HG03060 (cell line): ENCODE data around the gene RNF182.
"Not testable (repeated sequence)": the region's sequence is repeated elsewhere in the genome, so short reads cannot be mapped to it uniquely, and the experiment has no call there.

ENCODE experiments used
- ATAC-seq: cut with Tn5 transposase; IDR thresholded peaks from one replicate; pipeline ENCODE4 v1.9.1; 2021; ENCODE audit warnings: low read depth, moderate number of reproducible peaks; ENCODE audit not compliant: unreplicated experiment

RNF182 gene

DNA sequence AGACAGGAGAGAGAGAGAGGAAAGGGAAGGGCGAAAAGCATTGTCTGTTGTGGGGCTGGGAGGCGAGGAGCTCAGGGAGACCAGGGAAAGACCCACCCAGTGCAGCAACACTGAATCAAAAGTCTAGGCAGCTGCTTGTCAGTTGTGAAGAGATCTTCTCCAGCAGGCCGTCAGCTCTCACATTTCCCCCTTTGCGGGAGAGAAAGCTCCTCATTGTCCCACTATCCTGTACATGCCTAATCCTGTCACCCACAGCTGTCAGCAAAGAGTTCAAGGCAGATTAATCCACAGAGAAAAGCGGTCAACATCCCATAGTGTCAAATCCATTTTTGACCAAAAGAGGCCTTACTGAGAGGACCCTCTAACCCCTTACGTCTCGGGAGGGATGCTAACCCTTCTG is 27.3 kb downstream of the RNF182 start:
- no peak for ATAC-seq

DNA sequence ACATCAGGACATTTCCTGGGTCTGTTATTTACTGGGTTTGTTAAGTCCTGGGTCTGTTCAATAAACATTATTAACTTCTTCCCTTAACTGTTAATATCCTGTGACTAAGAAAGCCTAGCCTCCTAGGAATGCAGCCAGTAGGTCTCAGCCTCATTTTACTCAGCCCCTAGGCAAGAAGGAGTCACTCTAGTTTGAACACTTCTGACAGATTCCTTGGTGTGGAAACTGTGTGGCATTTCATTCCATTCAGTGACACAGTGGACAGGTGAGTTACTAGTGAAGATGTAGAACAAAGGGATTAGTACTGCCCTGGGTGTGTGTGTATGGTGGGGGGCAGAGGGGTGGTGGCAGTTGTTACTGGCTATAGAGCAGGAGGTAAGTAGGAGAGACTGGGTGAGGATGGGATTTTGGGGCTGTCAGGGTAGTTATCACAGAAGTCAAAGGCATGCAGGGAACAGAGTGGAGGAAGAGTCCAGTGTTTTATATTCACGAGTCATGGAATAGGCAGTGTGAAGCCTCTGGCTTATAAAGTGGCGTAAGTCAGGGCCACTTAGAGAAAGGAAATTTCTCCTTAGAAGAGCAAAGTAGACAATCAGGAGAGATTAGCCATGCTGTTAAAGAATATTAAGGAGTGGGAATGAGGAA is 28.4 kb downstream of the RNF182 start:
- no peak for ATAC-seq

DNA sequence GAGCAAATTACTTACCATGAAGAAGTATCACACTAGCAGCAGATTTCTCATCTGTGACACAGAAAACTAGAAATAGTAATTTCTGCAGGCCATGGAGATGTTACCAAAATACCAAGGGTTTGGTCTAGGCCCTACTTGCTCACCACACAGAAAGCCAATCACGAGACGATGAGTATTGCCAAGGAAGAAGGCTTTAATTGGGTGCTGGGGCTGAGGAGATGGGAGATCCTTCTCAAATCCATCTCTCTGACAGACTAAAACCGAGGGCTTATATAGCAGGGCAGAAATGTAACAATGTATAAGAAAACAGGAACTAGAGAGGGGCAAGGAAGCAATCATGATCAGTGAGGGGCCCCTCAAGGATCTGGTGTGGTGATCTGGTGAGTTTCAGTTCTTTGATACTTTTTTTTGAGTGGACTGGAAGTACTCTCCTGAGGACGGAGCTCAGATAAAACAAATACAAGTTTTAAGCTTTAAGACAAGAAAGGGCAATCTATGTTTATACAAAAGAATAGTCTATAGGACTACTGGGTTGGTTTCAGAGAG is 40.9 kb downstream of the RNF182 start:
- ATAC-seq: no peak

DNA sequence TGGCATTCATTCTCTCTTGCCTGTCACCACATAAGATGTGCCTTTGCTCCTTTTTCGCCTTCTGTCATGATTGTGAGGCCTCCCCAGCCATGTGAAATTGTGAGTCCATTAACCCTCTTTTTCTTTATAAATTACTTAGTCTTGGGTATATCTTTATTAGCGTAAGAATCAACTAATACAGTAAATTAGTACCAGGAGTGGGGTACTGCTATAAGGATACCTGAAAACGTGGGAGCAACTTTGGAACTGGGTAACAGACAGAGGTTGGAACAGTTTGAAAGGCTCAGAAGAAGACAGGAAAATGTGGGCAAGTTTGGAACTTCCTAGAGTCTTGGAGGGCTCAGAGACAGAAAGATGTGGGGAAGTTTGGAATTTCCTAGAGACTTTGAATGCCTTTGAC is 46.6 kb downstream of the RNF182 start:
- ATAC-seq: no peak

DNA sequence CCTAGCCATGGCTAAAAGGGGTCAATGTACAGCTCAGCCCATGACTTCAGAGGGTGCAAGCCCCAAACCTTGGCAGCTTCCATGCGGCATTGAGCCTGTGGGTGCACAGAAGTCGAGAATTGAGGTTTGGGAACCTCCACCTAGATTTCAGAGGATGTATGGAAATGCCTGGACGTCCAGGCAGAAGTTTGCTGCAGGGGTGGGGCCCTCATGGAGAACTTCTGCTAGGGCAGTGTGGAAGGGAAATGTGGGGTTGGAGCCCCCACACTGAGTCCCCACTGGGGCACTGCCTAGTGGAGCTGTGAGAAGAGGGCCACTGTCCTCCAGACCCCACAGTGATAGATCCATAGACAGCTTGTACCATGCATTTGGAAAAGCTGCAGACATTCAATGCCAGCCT is 47.9 kb downstream of the RNF182 start:
- ATAC-seq: not testable (repeated sequence)

DNA sequence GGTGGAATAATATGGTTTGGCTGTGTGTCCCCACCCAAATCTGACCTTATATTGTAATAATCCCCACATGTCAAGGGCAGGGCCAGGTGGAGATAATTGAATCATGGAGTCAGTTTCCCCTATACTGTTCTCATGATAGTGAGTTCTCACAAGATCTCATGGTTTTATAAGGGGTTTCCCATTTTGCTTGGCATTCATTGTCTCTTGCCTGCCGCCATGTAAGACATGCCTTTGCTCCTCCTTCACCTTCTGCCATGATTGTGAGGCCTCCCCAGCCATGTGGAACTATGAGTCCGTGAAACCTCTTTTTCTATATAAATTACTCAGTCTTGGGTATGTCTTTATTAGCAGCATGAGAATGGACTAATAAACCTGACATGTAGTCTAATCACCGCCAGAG is 48.7 kb downstream of the RNF182 start:
- ATAC-seq: not testable (repeated sequence)

DNA sequence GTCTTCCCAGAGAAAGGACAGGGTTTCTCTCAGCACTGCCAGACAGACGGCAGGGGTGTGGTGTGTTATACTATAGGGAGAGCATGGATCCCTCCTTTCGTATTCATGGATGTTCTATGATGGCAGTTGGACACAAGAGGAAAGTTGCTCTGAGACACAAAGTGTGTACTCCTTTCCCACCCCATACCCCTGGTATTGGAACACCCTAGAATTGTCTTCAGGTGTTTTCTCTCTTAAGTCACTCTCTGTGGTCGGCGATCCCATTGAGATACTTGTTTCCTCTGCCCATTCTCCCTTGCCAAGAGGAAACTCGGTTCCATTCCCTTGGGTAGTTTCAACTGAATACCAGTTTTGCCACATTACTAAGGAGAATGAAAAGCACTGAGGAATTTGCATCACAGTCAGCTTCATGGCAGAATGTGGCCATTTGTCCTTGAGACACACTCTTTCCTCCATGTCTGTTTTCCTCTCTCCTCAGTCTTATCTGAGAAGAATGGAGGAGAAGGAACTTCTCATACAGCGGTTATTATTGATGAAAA is 53.4 kb downstream of the RNF182 start:
- ATAC-seq: no peak

DNA sequence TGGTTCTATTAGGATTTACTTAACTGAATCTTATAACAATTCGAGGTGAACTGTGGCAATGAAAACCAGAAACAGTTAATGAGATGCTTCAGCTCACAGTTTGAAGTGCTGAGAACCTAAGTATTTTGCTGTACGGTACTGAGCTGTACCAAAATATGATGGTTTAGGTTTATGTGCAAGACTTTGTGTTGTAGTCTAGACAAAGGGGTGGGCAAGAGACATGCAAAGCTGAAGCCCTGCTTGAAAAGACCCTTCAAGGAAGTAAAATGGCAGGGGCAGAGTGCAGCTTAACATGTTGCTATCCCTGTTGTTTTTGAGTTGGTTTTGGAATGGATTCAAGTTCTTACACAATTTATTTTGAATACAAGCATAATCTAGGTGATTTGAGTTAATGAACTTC is 54.0 kb downstream of the RNF182 start:
- no peak for ATAC-seq

DNA sequence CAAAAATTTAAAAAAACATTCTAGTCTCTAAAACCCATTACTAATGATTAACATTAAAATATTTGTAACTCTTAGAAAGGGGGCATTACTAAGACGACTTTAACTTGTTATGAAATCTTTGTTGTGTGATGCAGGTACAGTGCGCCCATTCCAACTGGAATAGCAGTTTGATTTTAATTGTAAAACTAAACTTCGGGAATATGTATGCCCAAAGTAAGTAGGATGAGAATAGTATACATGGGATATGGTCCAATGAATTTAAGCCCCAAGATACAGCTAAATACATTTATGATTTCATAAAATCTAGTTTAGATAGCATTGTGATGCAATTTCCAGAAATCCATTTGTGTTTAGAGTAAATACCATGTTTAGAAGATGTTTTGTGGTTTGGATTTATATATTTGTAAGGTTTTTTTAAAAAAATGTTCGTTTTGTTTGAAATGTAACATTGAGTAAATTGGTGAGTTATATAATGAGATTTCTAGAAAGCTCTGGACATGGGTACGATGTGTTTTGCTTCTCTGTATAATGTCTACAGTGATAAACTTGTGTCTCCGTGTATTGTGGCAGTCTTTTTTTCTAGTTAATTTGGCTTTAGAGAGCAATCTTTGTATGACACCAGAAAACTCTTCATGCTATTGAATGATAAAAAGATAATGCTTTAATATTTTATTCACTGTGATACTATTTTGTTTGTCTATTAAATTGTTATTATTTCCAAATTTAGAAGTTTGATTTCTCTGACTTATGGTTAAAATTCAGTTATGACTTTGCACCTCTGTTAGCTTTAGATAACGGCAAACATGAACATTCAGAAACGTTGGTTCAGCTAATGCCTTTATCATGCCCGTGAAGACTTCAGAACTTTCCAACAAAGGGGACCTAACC is 54.8 kb downstream of the RNF182 start:
- ATAC-seq: no peak

DNA sequence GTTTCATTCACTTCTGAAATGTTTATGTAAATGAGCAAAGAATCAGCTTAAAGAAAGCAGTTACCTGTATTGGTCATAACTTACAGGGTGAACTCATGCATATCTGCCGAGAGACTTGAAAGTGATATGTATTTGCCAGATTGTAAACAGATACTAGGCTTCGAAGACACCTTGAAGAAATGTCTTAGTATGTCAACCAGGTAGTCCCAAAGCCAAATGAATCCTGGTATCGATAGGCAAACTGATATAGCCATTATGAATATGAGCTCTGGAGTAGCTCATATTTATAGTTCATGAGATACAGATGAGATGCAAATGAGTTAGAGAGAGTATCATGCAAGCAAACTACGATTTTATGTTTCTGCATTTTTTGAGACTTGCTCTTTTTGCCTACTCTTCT is 55.8 kb downstream of the RNF182 start:
- no peak for ATAC-seq

DNA sequence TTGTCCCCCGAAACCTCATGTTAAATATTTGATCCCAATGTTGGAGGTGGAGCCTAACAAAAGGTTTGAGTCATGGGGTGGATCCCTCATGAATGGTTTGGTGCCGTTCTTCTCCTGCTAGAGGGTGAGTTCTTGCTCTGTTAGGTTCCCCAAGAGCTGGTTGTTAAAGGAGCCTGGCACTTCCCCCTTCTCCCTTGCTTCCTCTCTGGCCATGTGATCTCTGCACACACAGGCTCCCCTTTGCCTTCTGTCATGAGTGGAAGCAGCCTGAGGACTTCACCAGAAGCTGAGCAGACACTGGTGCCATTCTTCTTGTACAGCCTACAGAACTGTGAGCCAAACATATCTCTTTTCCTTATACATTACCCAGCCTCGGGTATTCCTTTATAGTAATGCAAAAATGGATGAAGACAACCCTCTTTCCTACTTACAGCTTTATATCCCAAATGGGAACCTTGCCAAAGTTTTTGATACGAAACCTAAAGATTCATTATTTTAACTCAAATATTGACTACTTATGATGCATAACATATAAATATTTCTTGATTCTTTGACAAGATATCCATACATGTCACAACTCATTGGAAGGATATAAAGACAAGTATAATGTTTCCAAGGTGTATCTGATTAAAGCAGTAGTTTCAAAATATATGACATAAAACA is 61.0 kb downstream of the RNF182 start:
- no peak for ATAC-seq

DNA sequence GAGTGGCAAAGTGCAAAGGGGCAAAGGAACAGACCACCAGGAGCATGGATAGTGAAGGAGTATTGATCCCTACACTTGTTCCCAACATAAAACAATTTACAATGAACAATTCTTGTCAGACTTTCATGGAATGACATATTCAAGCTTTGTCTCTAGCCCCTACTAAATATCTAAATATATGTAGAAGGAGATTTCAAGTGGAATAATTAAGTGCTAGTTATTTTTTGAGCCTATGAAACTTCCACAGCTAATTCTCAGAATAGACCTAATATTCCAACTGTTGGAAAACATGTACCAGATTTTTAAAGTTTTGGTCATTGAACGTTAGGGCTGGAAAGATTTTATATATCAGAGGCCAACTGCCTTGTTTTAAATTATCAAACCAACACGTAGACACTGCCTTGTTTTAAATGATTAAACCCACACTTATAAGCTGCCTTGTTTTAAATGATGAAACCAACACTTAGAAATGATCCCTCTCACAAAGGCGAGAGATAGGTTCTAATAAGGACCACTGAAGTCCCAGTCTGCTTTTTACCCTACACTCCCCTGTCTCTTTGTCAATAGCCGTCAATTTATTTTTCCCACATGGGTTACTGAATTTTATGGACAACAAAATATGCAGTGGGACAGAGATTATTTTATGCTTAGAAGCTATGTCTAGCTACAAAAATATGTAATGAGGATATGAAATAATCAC is 62.1 kb downstream of the RNF182 start:
- no peak for ATAC-seq

DNA sequence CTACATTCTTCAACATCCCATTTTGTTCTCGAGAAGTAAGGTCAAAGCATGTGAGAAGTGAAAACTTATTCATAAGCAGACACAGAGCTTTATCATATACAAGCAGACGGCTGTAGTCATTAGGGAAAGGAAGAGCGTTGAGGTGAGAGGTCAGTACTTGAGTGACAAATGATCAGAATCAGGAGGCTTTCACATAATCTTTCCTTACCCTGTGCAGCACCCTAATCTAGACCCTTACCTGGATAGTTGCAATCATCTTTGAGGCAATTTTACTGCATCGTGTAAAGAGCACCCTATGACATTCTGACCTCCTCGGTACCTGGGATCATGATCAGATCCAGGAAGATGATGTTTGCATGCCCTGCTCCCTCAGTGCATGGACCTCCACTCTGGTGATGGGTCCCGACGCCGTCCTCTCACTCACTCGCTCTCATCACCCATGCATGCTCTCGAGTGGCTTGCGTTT is 62.7 kb downstream of the RNF182 start:
- no peak for ATAC-seq

DNA sequence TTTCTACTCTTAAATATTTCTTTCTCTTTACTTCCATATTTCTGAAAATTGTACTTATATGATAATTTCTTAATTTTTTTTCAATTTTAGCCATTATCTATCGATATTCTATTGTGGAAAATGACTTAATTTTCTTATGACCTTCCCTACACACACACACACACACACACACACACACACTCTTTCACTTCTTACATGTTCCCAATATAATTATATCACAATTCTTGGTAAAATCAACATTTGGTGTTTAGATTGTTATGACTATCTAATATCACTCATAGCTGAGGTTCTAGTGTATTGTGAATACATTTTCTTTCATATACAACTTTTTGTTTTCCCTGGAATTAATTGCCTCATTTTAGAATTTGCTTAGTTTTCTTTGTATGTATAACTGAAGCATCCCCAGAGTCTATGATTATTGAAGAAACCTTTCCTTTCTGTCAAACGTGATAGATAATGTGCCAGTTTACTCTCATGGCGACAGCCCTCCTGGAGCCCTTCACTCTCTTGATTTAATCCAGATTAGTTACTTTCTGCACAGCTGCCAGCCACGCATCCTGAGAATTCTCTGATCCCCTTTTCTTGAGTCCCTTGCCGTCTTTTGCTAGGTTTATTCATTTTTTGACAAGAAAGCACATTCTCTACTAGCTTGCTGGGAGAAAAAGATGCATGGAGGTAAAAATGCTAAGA is 63.4 kb downstream of the RNF182 start:
- ATAC-seq: no peak

DNA sequence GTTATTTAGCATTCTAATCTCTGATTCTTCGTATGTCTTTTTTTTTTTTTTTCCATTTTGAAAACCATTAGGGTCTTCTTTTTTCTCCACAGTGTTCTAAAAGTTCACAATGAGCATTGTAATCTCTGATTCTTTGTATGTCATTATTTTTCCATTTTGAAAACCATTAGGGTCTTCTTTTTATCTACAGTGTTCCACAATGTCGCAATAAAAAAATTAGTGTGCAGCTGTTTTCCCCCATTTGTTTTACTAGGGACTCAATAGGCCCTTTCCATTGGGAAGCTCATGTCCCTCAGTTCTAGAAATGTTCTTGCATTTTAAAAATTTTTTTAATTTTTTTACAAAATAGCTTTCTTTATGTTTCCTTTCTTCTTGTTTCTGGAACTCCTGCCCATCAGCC is 64.2 kb downstream of the RNF182 start:
- ATAC-seq: no peak

DNA sequence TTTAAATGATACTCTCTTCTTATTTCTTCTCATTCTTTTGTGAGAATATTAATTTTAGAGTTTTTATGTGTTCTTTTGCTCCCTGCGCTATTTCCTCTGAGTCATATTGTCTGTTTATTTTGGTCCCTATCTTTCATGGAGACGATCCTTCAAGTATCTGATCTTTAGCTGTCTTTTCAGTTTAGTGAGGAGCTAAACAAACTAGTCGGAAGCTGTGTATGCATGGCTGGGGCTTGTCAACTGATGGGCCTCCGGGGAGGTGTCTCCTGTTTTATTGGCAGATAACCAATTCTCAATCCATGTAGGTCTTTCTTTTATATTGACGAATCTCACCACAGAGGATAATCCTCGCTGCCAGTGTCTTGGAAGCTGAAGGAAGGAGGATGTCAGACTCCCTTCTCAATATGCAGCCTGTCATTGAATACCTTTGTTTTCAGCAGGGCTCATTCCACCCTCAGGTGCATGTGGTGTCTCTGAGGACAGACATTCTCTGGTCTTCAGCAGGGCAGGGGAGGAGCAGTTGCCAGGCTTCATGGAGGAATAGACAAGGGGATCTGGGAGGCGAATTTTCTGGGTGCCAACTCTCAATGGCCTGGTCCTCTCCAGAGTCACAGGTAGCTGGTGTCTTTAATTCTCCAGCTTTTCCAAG is 64.9 kb downstream of the RNF182 start:
- ATAC-seq: no peak

DNA sequence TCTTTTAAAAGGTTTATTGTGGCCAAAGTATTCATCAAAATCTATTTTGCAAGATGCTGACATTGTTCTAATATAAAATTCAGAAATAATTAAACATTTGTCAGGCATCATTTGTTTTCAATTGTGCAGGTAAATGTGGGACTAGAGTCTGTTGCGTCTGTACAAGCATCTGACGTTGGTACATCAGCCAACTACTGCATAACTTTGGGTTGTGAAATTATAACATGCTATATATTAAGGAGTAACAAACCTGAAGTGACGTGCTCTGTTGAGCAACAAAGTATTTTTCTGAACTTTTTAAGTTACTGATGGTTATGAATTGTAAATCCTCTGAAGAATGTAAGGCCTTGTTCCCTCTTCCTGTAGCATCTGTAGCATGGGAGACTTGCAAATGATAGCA is 66.0 kb downstream of the RNF182 start:
- ATAC-seq: no peak

DNA sequence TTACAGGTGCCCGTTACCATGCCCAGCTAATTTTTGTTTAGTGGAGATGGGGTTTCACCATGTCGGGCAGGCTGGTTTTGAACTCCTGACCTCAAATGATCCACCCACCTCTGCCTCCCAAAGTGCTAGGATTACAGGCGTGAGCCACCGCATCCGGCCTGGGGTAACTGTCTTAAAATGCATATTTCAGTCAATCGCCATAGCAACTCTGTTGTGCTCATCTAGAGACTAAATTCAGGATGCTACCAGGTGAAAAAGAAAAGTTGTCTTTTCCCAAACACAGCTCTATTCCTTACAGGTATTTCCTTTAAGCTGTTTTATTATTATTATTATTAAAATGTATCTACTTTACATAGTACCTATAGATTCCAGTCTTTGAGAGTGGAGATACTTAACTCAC is 66.6 kb downstream of the RNF182 start:
- ATAC-seq: no peak

DNA sequence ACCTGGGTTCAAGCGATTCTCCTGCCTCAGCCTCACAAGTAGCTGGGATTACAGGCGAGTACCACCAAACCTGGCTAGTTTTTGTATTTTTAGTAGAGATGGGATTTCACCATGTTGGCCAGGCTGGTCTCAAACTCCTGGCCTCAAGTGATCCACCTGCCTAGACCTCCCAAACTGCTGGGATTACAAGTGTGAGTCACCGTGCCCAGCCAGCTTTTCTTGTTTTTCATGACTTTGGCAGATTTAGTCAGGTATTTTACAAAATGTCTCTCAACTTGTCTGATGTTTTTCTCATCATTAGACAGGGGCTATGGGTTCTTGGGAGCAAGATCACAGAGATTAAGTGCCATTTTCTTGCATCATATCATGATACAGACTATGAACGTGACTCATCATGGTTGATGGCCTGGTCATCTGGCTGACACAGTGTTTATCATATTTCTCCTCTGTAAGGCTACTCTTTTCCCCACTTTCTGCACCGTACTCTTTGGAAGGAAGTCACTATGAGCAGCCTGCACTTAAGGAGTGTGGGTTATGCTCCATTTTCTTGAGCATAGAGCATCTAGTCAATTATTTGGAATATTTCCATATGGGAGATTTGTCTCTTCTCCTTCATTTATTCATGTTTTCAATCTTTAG is 67.8 kb downstream of the RNF182 start:
- ATAC-seq: no peak
